ENCODE results near the gene SNX8.
A peak's percentile ranks its signal among the peaks of the same experiment; 100 is the strongest.

Gene SNX8

GRCh38 chr7:2220030-2220429 lies 94.2 kb downstream of the SNX8 start:
- peaks cover 5% of the 10 kb centered on the region for H3K4me1 Mint-ChIP-seq
- ATAC-seq = no peak
- H3K27ac Mint-ChIP-seq = no peak overlapping the region

GRCh38 chr7:2219606-2220005 lies 94.6 kb downstream of the SNX8 start:
- Mint-ChIP-seq H3K4me1 (peaks cover 6% of the 10 kb centered on the region), H3K27ac (no peak overlapping the region), H3K9me3 (no peaks in the 10 kb centered on the region), H3K4me3 (no peak overlapping the region), H3K27me3 (no peaks in the 10 kb centered on the region)
- no peak for ATAC-seq
- no peak for DNase-seq

More at GRCh38 chr7:2220030-2220429, 94.2 kb downstream of the SNX8 start:
- Mint-ChIP-seq H3K27me3 (no peaks in the 10 kb centered on the region), H3K9me3 (no peaks in the 10 kb centered on the region), H3K4me3 (no peak overlapping the region)
- DNase-seq = no peak

DNA sequence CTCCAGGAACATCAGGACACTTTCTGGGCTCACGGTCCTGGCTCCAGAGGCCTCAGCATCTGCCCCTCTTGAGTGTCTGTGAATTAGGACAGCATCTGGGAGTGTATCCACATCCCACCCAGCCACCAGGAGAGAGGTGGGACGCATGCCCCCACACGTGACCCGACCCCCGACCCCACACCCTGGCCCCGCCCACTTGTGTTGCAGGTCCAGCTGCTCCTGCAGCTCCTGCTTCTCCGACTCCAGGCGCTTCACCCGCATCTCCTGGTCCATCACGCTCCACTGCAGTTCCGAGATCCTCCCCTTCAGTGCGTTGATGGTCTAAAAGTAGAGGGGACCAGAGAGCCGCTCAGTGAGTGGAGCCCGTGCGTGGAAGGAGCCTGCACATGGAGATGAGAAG lies 95.1 kb downstream of the SNX8 start:
- no peaks in the 10 kb centered on the region for H3K9me3 Mint-ChIP-seq
- no peak overlapping the region for H3K27ac Mint-ChIP-seq
- H3K4me3 Mint-ChIP-seq = no peak overlapping the region
- H3K4me1 Mint-ChIP-seq = peaks cover 11% of the 10 kb centered on the region
- ATAC-seq (no peak), DNase-seq (no peak)
- no peaks in the 10 kb centered on the region for H3K27me3 Mint-ChIP-seq

- Mint-ChIP-seq H3K4me3 (no peak overlapping the region), H3K27ac (peak overlapping the region in 1 of 2 donors; percentile 88), H3K27me3 (no peaks in the 10 kb centered on the region), H3K9me3 (no peaks in the 10 kb centered on the region), H3K4me1 (peaks cover 11% of the 10 kb centered on the region)
- DNase-seq (no peak), ATAC-seq (no peak)
These were observed 95.8 kb downstream of the SNX8 start for GRCh38 chr7:2218444-2218785.

GRCh38 chr7:2217716-2218443 lies 96.4 kb downstream of the SNX8 start:
- Mint-ChIP-seq H3K9me3 (no peaks in the 10 kb centered on the region), H3K27me3 (no peaks in the 10 kb centered on the region), H3K27ac (peak overlapping the region; percentile 52 to 88), H3K4me3 (no peak overlapping the region), H3K4me1 (peaks cover 11% of the 10 kb centered on the region)
- no peak for ATAC-seq
- no peak for DNase-seq

- H3K27me3 Mint-ChIP-seq = no peaks in the 10 kb centered on the region
- H3K9me3 Mint-ChIP-seq = no peaks in the 10 kb centered on the region
- H3K4me3 Mint-ChIP-seq = no peak overlapping the region
- peak overlapping the region in 1 of 2 donors; percentile 16 for H3K27ac Mint-ChIP-seq
- DNase-seq = no peak
- peaks cover 11% of the 10 kb centered on the region for H3K4me1 Mint-ChIP-seq
- no peak for ATAC-seq
These were observed 97.0 kb downstream of the SNX8 start for GRCh38 chr7:2217206-2217605.

DNA sequence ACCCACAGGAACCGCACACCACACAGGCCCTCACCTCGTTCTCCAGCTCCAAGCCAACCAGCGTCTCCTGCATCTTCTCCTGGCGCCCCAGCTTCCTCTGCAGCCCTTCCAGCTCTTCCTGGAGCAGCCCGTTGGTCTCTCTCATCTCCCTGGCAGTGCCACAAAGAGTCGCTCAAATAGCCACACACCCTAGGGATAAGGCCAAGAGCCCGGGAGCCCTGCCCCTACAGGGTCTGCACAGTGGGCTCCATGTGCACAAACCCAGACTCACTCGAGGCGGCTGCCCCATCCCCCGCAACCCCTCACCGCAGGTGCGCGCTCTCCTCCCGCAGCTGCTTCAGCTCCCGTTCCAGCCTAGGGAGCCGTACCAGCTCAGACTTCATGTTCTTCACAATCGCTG lies 98.4 kb downstream of the SNX8 start:
- DNase-seq = no peak
- H3K4me1 Mint-ChIP-seq = peaks cover 11% of the 10 kb centered on the region
- H3K27ac Mint-ChIP-seq = no peak overlapping the region
- no peak for ATAC-seq
- H3K27me3 Mint-ChIP-seq = no peaks in the 10 kb centered on the region
- no peak overlapping the region for H3K4me3 Mint-ChIP-seq
- H3K9me3 Mint-ChIP-seq = no peaks in the 10 kb centered on the region

- no peak overlapping the region for H3K27ac Mint-ChIP-seq
- ATAC-seq = peak; percentile 72
- H3K9me3 Mint-ChIP-seq = no peaks in the 10 kb centered on the region
- H3K4me1 Mint-ChIP-seq = peaks cover 17% of the 10 kb centered on the region
- DNase-seq = peak in 1 of 2 donors; percentile 21
- no peaks in the 10 kb centered on the region for H3K27me3 Mint-ChIP-seq
- no peak overlapping the region for H3K4me3 Mint-ChIP-seq
These were observed 99.6 kb downstream of the SNX8 start for GRCh38 chr7:2214636-2215035.

DNA sequence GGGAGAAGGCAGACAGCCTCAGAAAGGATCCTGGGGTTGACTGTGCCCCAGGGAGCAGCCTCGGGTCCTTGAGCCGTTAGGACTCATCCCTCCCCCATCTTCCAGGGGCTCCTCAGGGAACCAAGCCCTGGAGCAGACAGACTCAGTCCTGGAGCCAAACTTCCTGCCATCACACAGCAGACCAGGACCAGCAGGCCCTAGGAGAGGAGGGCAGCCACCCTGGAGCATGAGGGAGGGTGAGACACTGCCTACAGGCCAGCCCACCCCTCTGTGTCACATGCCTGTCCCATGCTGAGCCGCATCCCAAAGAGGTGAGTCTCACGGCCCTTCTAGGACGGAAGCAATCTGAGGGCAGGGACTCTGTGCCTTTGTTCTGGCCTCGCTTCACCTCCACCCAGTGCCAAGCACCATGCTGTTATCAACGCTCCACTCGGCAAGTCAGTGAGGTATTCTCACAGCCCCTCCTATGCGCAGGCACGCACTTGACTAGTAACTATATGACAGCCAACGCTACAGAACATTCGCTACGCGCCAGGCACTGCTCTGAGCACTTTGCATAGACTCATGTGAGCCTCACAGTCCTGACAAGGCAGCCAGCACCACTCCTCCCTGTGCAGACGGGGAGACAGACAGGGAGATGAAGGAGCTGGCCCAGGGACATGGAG lies 100.6 kb downstream of the SNX8 start:
- Mint-ChIP-seq H3K9me3 (no peaks in the 10 kb centered on the region), H3K4me1 (peaks cover 21% of the 10 kb centered on the region), H3K27ac (no peak overlapping the region), H3K4me3 (no peak overlapping the region), H3K27me3 (no peaks in the 10 kb centered on the region)
- DNase-seq = no peak
- no peak for ATAC-seq

DNA sequence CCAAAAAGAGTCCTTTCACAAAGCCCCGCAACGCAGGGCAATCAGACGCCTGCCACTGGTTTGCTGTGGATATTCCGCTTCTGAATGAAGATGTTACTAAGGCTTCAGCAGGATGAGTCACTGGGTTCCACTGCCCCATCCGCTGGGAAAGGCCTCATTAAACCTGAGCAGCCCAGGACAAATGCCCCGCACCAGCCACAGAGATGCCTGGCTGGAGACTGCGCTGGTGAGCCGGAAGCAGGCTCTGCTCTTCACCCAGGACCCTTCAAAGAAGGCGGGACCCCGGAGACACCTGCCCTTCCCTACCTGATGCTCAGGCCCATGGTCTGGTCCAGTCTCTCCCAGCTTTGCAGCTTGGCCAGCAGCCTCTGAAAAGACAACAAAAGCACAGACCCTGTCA lies 101.3 kb downstream of the SNX8 start:
- H3K4me3 Mint-ChIP-seq = no peak overlapping the region
- DNase-seq = no peak
- H3K4me1 Mint-ChIP-seq = peaks cover 21% of the 10 kb centered on the region
- no peak overlapping the region for H3K27ac Mint-ChIP-seq
- no peaks in the 10 kb centered on the region for H3K9me3 Mint-ChIP-seq
- no peaks in the 10 kb centered on the region for H3K27me3 Mint-ChIP-seq
- ATAC-seq = no peak

GRCh38 chr7:2211926-2212325 lies 102.3 kb downstream of the SNX8 start:
- H3K4me3 Mint-ChIP-seq = no peak overlapping the region
- H3K4me1 Mint-ChIP-seq = peaks cover 21% of the 10 kb centered on the region
- no peak for ATAC-seq
- no peaks in the 10 kb centered on the region for H3K27me3 Mint-ChIP-seq
- H3K27ac Mint-ChIP-seq = no peak overlapping the region
- no peaks in the 10 kb centered on the region for H3K9me3 Mint-ChIP-seq
- DNase-seq = no peak

- H3K27me3 Mint-ChIP-seq = no peaks in the 10 kb centered on the region
- no peak overlapping the region for H3K4me3 Mint-ChIP-seq
- ATAC-seq (no peak), DNase-seq (no peak)
- H3K9me3 Mint-ChIP-seq = no peaks in the 10 kb centered on the region
- peak overlapping the region in 1 of 2 donors; percentile 10 for H3K27ac Mint-ChIP-seq
- H3K4me1 Mint-ChIP-seq = peaks cover 21% of the 10 kb centered on the region
These were observed 102.9 kb downstream of the SNX8 start for GRCh38 chr7:2211259-2211880.

DNA sequence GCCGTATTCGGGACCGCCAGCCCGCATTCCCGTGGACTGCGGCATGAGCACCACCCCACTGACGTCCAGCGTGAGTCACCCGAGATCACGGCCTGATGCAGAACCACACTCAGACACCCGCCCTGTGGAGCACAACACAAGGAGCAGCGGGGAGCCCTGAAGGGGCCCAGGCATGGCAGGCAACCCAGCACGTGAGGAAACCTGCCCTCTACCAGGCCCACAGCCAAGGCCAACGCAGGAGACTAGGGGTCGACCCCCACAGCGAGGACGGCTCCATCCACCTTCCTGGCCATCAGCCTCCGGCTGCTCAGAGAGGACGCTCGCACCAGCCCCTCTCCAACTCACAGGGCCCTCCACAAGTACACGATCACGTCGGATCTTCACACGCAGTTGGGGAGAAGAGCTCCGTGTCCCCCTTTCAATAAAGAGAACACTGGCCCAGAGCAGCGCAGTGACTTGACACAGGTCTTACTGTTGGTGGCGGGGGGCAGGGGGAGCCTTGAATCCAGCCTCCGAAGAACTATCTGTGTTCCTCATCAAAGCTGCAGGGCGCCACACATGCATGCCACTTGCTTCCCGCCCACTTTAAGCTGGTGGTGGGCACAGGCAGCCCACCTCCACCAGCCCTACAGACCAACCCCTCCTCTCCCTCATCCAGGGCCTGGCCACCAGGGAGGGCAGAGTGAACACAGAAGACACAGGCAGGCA lies 103.5 kb downstream of the SNX8 start:
- peak overlapping the region in 1 of 2 donors; percentile 10 for H3K27ac Mint-ChIP-seq
- no peak for DNase-seq

GRCh38 chr7:2209961-2210323 lies 104.3 kb downstream of the SNX8 start:
- Mint-ChIP-seq H3K27me3 (no peaks in the 10 kb centered on the region), H3K4me1 (peaks cover 16% of the 10 kb centered on the region), H3K9me3 (no peaks in the 10 kb centered on the region), H3K4me3 (no peak overlapping the region), H3K27ac (peak overlapping the region; percentile 61 to 84)
- DNase-seq (no peak), ATAC-seq (peak; percentile 51)

More for the DNA sequence above, 103.5 kb downstream of the SNX8 start:
- ATAC-seq = no peak
- no peaks in the 10 kb centered on the region for H3K9me3 Mint-ChIP-seq
- no peaks in the 10 kb centered on the region for H3K27me3 Mint-ChIP-seq
- no peak overlapping the region for H3K4me3 Mint-ChIP-seq
- H3K4me1 Mint-ChIP-seq = peaks cover 16% of the 10 kb centered on the region

DNA sequence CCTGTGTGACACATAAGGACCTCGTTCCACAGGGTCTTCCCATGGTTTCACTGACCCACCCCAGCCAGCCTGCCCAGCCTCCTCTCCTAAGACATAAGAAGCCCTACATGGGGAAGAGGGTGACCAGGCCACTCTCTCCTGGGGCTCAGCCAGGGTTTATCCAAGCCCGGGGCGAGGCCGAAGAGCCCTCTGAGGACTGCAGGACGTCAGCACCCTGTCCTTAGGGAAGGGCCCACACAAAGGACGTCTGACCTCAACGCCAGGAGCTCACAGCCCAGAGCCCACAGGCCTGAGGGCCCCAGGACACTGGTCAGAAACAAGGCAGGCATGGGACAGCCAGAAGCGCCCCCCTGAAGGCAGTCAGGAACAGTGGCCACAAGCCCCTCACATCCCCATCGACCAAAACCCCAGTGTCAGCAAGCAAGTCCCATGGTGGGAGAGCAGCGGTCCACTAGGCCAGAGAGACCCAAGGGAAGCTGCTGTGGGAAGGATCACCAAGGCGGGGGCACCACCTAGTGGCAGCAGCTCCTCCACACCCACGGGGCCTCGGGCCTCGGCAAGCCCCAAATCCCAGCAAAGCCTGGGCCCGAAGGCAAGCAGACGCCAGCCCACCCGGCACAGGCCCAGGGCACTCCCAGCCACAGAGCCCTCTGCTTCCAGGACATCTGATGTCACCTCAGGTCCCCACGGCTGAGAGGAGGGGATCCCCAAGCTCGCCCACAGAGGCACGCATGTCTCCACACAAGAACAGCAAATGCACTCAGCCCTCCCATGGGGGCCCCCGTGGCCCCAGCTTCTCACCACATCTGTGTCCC lies 104.9 kb downstream of the SNX8 start:
- H3K4me1 Mint-ChIP-seq = peaks cover 12% of the 10 kb centered on the region
- no peaks in the 10 kb centered on the region for H3K9me3 Mint-ChIP-seq
- H3K4me3 Mint-ChIP-seq = no peak overlapping the region
- peak; percentile 33 to 55 for DNase-seq
- peak overlapping the region; percentile 23 to 84 for H3K27ac Mint-ChIP-seq
- H3K27me3 Mint-ChIP-seq = no peaks in the 10 kb centered on the region
- peak; percentile 82 for ATAC-seq

Measured in stimulated activated naive CD8-positive, alpha-beta T cell treated with anti-CD3 and anti-CD28 coated beads, Interleukin-15, amount 100 ng/mL, for 72 hours (primary cell).